Loucy (cell line): Measurements from ENCODE around the gene MICU2.
"Not testable (repeated sequence)": the region's sequence is repeated elsewhere in the genome, so short reads cannot be mapped to it uniquely, and the experiment has no call there.

Source experiments
- H2AFZ ChIP-seq: fragments of 200-600 bp; sonication (generic); 2 replicates; pipeline ENCODE4 v1.6.0; 2016; ENCODE audit warnings: antibody characterized with exemption, mild to moderate bottlenecking, low read length, moderate library complexity
- H3F3A ChIP-seq: fragments of 200-600 bp; 2 replicates; pipeline ENCODE4 v1.6.0; 2016; ENCODE audit warnings: antibody characterized with exemption, low read depth, mild to moderate bottlenecking
- H3K27me3 ChIP-seq: fragments of 200-600 bp; sonication (generic); 2 replicates; pipeline ENCODE4 v1.6.1; 2014; ENCODE audit warnings: low read length, mild to moderate bottlenecking; ENCODE audit not compliant: insufficient read depth, poor library complexity, severe bottlenecking
- H3K36me3 ChIP-seq: fragments of 200-600 bp; sonication (generic); 2 replicates; pipeline ENCODE4 v1.6.1; 2016; ENCODE audit warnings: low read length; ENCODE audit not compliant: insufficient read depth
- H3K4me1 ChIP-seq: fragments of 200-600 bp; sonication (generic); 2 replicates; pipeline ENCODE4 v1.5.1; 2014; ENCODE audit warnings: low read length, mild to moderate bottlenecking; ENCODE audit not compliant: insufficient read depth, poor library complexity, severe bottlenecking
- H3K4me2 ChIP-seq: fragments of 200-600 bp; sonication (generic); 2 replicates; pipeline ENCODE4 v1.6.0; 2014; ENCODE audit warnings: antibody characterized with exemption, low read length, low read depth, mild to moderate bottlenecking; ENCODE audit not compliant: poor library complexity, severe bottlenecking
- H3K4me3 ChIP-seq: fragments of 200-600 bp; sonication (generic); 2 replicates; pipeline ENCODE4 v1.5.1; 2014; ENCODE audit warnings: low read length, mild to moderate bottlenecking, mixed read lengths; ENCODE audit not compliant: poor library complexity, severe bottlenecking
- H3K79me2 ChIP-seq: fragments of 200-600 bp; sonication (generic); 2 replicates; pipeline ENCODE4 v1.6.1; 2014; ENCODE audit warnings: low read length; ENCODE audit not compliant: insufficient read depth
- H3K9ac ChIP-seq: fragments of 200-600 bp; sonication (generic); 2 replicates; pipeline ENCODE4 v1.6.0; 2014; ENCODE audit warnings: mild to moderate bottlenecking, low read depth, low read length, moderate library complexity; ENCODE audit not compliant: poor library complexity, severe bottlenecking
- H3K9me2 ChIP-seq: fragments of 200-600 bp; sonication (generic); replicated peaks from 2 replicates; pipeline ENCODE4 v1.6.1; 2016; ENCODE audit warnings: low read depth, low read length, mixed read lengths
- H3K9me3 ChIP-seq: fragments of 200-600 bp; sonication (generic); 2 replicates; pipeline ENCODE4 v1.6.1; 2014; ENCODE audit warnings: mild to moderate bottlenecking, antibody characterized with exemption, low read length, low read depth; ENCODE audit not compliant: insufficient read depth
- H4K20me1 ChIP-seq: fragments of 200-600 bp; sonication (generic); 2 replicates; pipeline ENCODE4 v1.6.0; 2014; ENCODE audit warnings: antibody characterized with exemption, low read length, mild to moderate bottlenecking; ENCODE audit not compliant: insufficient read depth, poor library complexity, severe bottlenecking
- CTCF ChIP-seq: fragments of 200-600 bp; sonication (generic); conservative IDR thresholded peaks from 2 replicates; pipeline ENCODE4 v1.5.1; 2014; ENCODE audit warnings: mild to moderate bottlenecking, antibody characterized with exemption, low read length
- EZH2phosphoT487 ChIP-seq: fragments of 200-600 bp; IDR thresholded peaks from 2 replicates; pipeline ENCODE4 v1.6.1; 2018; ENCODE audit warnings: antibody characterized with exemption, mild to moderate bottlenecking, moderate library complexity, borderline replicate concordance

The MICU2 gene

GRCh38 chr13:21594715-21595545 is 9.0 kb downstream of the MICU2 start:
- no peaks in the 10 kb centered on the region for H3K9me2 ChIP-seq
- peaks cover 89% of the 10 kb centered on the region for H3K79me2 ChIP-seq
- H3K36me3 ChIP-seq, result no peaks in the 10 kb centered on the region
- peak overlapping the region; percentile 3 for H3K9ac ChIP-seq
- H3K4me1 ChIP-seq, result peaks cover 39% of the 10 kb centered on the region
- H2AFZ ChIP-seq, result no peak overlapping the region
- H3F3A ChIP-seq, result no peaks in the 10 kb centered on the region
- no peaks in the 10 kb centered on the region for H3K9me3 ChIP-seq
- H3K4me2 ChIP-seq, result peak overlapping the region; percentile 39
- no peaks in the 10 kb centered on the region for H3K27me3 ChIP-seq
- peaks cover 6% of the 10 kb centered on the region for H4K20me1 ChIP-seq
- TF ChIP-seq EZH2phosphoT487, result no peak
- TF ChIP-seq CTCF, result no peak
- no peak overlapping the region for H3K4me3 ChIP-seq

GRCh38 chr13:21590665-21591456 is 13.1 kb downstream of the MICU2 start:
- H3K9ac ChIP-seq, H3K36me3 ChIP-seq, H3K9me2 ChIP-seq, H3F3A ChIP-seq, H3K4me2 ChIP-seq, H3K27me3 ChIP-seq, H3K4me3 ChIP-seq, H2AFZ ChIP-seq, H4K20me1 ChIP-seq, H3K9me3 ChIP-seq: not testable (repeated sequence)
- H3K4me1 ChIP-seq, result peaks cover 21% of the 10 kb centered on the region
- H3K79me2 ChIP-seq, result peaks cover 93% of the 10 kb centered on the region

GRCh38 chr13:21590231-21590630 is 13.7 kb downstream of the MICU2 start:
- Histone ChIP-seq H3K27me3 (no peaks in the 10 kb centered on the region), H2AFZ (no peak overlapping the region), H3K4me3 (no peak overlapping the region), H4K20me1 (no peaks in the 10 kb centered on the region), H3K36me3 (no peaks in the 10 kb centered on the region), H3K9me2 (no peaks in the 10 kb centered on the region), H3K9me3 (no peaks in the 10 kb centered on the region), H3K79me2 (peaks cover 87% of the 10 kb centered on the region), H3F3A (no peaks in the 10 kb centered on the region), H3K4me1 (peaks cover 18% of the 10 kb centered on the region), H3K9ac (no peak overlapping the region), H3K4me2 (no peak overlapping the region)
- TF ChIP-seq EZH2phosphoT487 (no peak), CTCF (no peak)

GRCh38 chr13:21589510-21589909 is 14.5 kb downstream of the MICU2 start:
- H3F3A ChIP-seq, H3K27me3 ChIP-seq, H3K4me3 ChIP-seq, H3K9me2 ChIP-seq, H3K4me2 ChIP-seq, H3K9ac ChIP-seq, H2AFZ ChIP-seq, H3K36me3 ChIP-seq, H4K20me1 ChIP-seq, H3K9me3 ChIP-seq: not testable (repeated sequence)
- Histone ChIP-seq H3K79me2 (peaks cover 87% of the 10 kb centered on the region), H3K4me1 (peaks cover 12% of the 10 kb centered on the region)

- H3K79me2 ChIP-seq, result peaks cover 91% of the 10 kb centered on the region
Observed at GRCh38 chr13:21588411-21588810, 15.6 kb downstream of the MICU2 start.

More at GRCh38 chr13:21588411-21588810, 15.6 kb downstream of the MICU2 start:
- not testable (repeated sequence) for H3K27me3 ChIP-seq, H3K36me3 ChIP-seq, H4K20me1 ChIP-seq, H2AFZ ChIP-seq, H3K4me3 ChIP-seq, H3K9ac ChIP-seq, H3K9me3 ChIP-seq, H3K9me2 ChIP-seq, H3F3A ChIP-seq, H3K4me2 ChIP-seq
- peaks cover 14% of the 10 kb centered on the region for H3K4me1 ChIP-seq
